Activated CD4-positive, alpha-beta T cell treated with anti-CD3 and anti-CD28 coated beads for 36 hours (primary cell): Measurements from ENCODE around the gene HORMAD2. TPM values are rescaled to one million over a fixed set of nuclear protein-coding genes. Genes with fewer than 3 reads are reported as not detected.

Experiments
- ATAC-seq: fragments of 200-7000 bp; cut with Tn5 transposase; one replicate; pipeline ENCODE4 v1.10.0; 2021; ENCODE audit warnings: mild to moderate bottlenecking, moderate library complexity
- CTCF ChIA-PET: fragments of 350-600 bp; sonication (Branson Sonifier 250); formaldehyde crosslinking; loops from one replicate; lab custom pipeline; 2021; ENCODE audit warnings: antibody characterized with exemption; lab: Charles Lee
- POLR2A ChIA-PET: fragments of 350-600 bp; sonication (Branson Sonifier 250); formaldehyde crosslinking; loops from one replicate; lab custom pipeline; 2021; ENCODE audit warnings: antibody characterized with exemption, inconsistent platforms; lab: Charles Lee
- DNase-seq: peaks from one replicate; pipeline ENCODE4 v3.0.0-alpha.2; 2020
- H3K27ac Mint-ChIP-seq: one replicate; pipeline ENCODE4 v1.8.0; 2021; ENCODE audit warnings: mixed read lengths
- H3K27me3 Mint-ChIP-seq: one replicate; pipeline ENCODE4 v1.8.0; 2021; ENCODE audit warnings: mixed read lengths
- H3K36me3 Mint-ChIP-seq: one replicate; pipeline ENCODE4 v1.8.0; 2021; ENCODE audit warnings: low read depth, mixed read lengths
- H3K4me1 Mint-ChIP-seq: one replicate; pipeline ENCODE4 v1.8.0; 2021; ENCODE audit warnings: mixed read lengths
- H3K4me3 Mint-ChIP-seq: one replicate; pipeline ENCODE4 v1.8.0; 2021; ENCODE audit warnings: mild to moderate bottlenecking, moderate library complexity, mixed read lengths
- H3K9me3 Mint-ChIP-seq: one replicate; pipeline ENCODE4 v1.8.0; 2021; ENCODE audit warnings: low read depth, mixed read lengths
- intact Hi-C, 2 experiments: fragments of 100-400 bp; cut with DNase I in 1 of 2; cut with micrococcal nuclease in 1 of 2; formaldehyde crosslinking; loops; one replicate each; pipeline versions ENCODE4 v1.14.2 to v1.15.1; 2022 to 2024; cut with DNase I, micrococcal nuclease
- total RNA-seq, 2 experiments: library from RNA; stranded (reverse); gene quantifications; one replicate each; pipeline ENCODE4 v1.2.3, GENCODE V29; 2021

The HORMAD2 gene
- total RNA-seq, 2 experiments from 2014 or later, result not detected

GRCh38 chr22:30182350-30182745 lies 102.1 kb downstream of the HORMAD2 start:
- Mint-ChIP-seq H3K9me3 (no peaks in the 10 kb centered on the region), H3K36me3 (no peaks in the 10 kb centered on the region), H3K4me1 (peaks cover 91% of the 10 kb centered on the region), H3K27me3 (no peaks in the 10 kb centered on the region), H3K27ac (no peak overlapping the region), H3K4me3 (no peak overlapping the region)
- ATAC-seq (no peak), DNase-seq (no peak)
- ChIA-PET CTCF (interaction anchor here (0.5 to 2.5 kb wide), 8 partner anchors 8 to 592 kb away, joined by 3 to 11 read pairs (median 4); no protein-coding TSS in a partner anchor), POLR2A (no interaction called here)
- intact Hi-C loops, result loop anchor here in 1 of 2 experiments (2.0 kb wide), 1 partner anchor 14 kb away; no protein-coding TSS in a partner anchor

GRCh38 chr22:30182815-30183214 lies 102.6 kb downstream of the HORMAD2 start:
- CTCF ChIA-PET, result interaction anchor here (0.6 to 2.5 kb wide), 7 partner anchors 11 to 106 kb away, joined by 3 to 11 read pairs (median 4); no protein-coding TSS in a partner anchor
- ATAC-seq (no peak), DNase-seq (no peak)
- H3K9me3 Mint-ChIP-seq, result no peaks in the 10 kb centered on the region
- H3K4me1 Mint-ChIP-seq, result peaks cover 91% of the 10 kb centered on the region
- no peak overlapping the region for H3K4me3 Mint-ChIP-seq
- no peaks in the 10 kb centered on the region for H3K27me3 Mint-ChIP-seq
- H3K27ac Mint-ChIP-seq, result peak overlapping the region; percentile 84
- no peaks in the 10 kb centered on the region for H3K36me3 Mint-ChIP-seq
- POLR2A ChIA-PET, result no interaction called here
- intact Hi-C loops, result loop anchor here in 1 of 2 experiments (2.0 kb wide), 1 partner anchor 14 kb away; no protein-coding TSS in a partner anchor

DNA sequence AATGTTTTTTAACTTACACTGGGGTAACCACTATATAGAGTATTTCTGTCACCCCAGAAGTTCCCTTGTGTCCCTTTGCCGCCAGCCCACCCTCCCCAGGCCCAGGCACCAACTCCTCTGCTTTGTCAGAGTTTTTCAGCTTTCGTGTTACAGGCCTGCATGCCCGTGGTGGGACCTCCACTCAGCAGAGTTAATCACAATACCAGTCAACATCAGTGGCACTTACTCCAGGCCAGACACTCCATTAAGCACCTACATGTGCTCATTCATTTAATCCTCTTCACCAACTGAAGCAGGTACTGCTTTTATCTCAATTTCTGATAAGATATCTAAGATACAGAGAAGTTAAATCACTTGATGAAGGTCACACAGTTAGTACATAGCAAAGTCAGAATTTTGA lies 103.0 kb downstream of the HORMAD2 start:
- H3K9me3 Mint-ChIP-seq, result no peaks in the 10 kb centered on the region
- intact Hi-C loops, result loop anchor here in 1 of 2 experiments (2.0 kb wide), 1 partner anchor 14 kb away; no protein-coding TSS in a partner anchor
- no peaks in the 10 kb centered on the region for H3K36me3 Mint-ChIP-seq
- H3K27ac Mint-ChIP-seq, result peak overlapping the region; percentile 84
- DNase-seq, result no peak
- H3K4me3 Mint-ChIP-seq, result peak overlapping the region; percentile 8
- ChIA-PET POLR2A (no interaction called here), CTCF (interaction anchor here (0.6 to 1.2 kb wide), 3 partner anchors 11 to 93 kb away, joined by 3 to 4 read pairs (median 3); no protein-coding TSS in a partner anchor)
- H3K4me1 Mint-ChIP-seq, result peaks cover 89% of the 10 kb centered on the region
- ATAC-seq, result no peak
- no peaks in the 10 kb centered on the region for H3K27me3 Mint-ChIP-seq

- ATAC-seq (peak; percentile 57), DNase-seq (no peak)
- Mint-ChIP-seq H3K36me3 (no peaks in the 10 kb centered on the region), H3K4me3 (peak overlapping the region; percentile 8), H3K9me3 (no peaks in the 10 kb centered on the region), H3K27me3 (no peaks in the 10 kb centered on the region), H3K27ac (peak overlapping the region; percentile 84), H3K4me1 (peaks cover 89% of the 10 kb centered on the region)
- ChIA-PET CTCF (interaction anchor here (0.6 to 1.2 kb wide), 3 partner anchors 12 to 76 kb away, joined by 3 to 4 read pairs (median 3); no protein-coding TSS in a partner anchor), POLR2A (interaction anchor here (0.6 kb wide), 2 partner anchors 16 to 185 kb away, joined by 4 read pairs; no protein-coding TSS in a partner anchor)
- intact Hi-C loops, result loop anchor here (1.0 to 2.0 kb wide), 3 partner anchors 13 to 63 kb away; partner anchors contain the start of gene LIF (in 1 of the 2)
These were observed 103.6 kb downstream of the HORMAD2 start for GRCh38 chr22:30183861-30184278.

GRCh38 chr22:30185129-30185528 lies 104.9 kb downstream of the HORMAD2 start:
- intact Hi-C loops, result loop anchor here (1.0 to 2.0 kb wide), 2 partner anchors 18 to 62 kb away; partner anchors contain the start of gene LIF (in 1 of the 2)
- H3K27ac Mint-ChIP-seq, result peak overlapping the region; percentile 84
- ChIA-PET CTCF (interaction anchor here (0.7 to 2.0 kb wide), 7 partner anchors 10 to 84 kb away, joined by 3 to 8 read pairs (median 4); no protein-coding TSS in a partner anchor), POLR2A (interaction anchor here (1.2 to 1.3 kb wide), 2 partner anchors 11 to 27 kb away, joined by 5 to 8 read pairs; no protein-coding TSS in a partner anchor)
- no peaks in the 10 kb centered on the region for H3K36me3 Mint-ChIP-seq
- DNase-seq (peak; percentile 47), ATAC-seq (peak; percentile 51)
- H3K4me3 Mint-ChIP-seq, result no peak overlapping the region
- H3K9me3 Mint-ChIP-seq, result no peaks in the 10 kb centered on the region
- H3K27me3 Mint-ChIP-seq, result no peaks in the 10 kb centered on the region
- peaks cover 84% of the 10 kb centered on the region for H3K4me1 Mint-ChIP-seq

DNA sequence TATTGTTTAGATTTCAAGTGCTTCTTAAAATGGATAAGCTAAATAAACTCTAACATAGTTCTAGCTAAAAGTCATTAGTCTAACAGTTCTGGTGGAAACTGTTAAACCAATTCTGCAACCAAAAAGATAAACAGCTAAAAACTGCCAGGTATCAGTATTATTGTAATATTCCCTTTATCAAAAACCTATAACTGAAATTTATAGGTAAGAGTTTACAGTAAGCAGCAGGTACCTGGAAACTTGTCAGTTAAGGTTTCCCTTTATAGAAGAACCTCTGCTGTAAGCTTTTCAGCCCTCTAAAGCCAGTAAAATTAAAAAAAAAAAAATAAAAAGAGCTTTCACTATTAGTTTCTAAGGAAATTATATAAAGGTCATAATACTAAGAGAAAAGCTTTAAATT lies 105.3 kb downstream of the HORMAD2 start:
- H3K27ac Mint-ChIP-seq, result peak overlapping the region; percentile 84
- H3K4me3 Mint-ChIP-seq, result no peak overlapping the region
- ATAC-seq (no peak), DNase-seq (no peak)
- peaks cover 83% of the 10 kb centered on the region for H3K4me1 Mint-ChIP-seq
- H3K9me3 Mint-ChIP-seq, result no peaks in the 10 kb centered on the region
- no peaks in the 10 kb centered on the region for H3K36me3 Mint-ChIP-seq
- intact Hi-C loops, result loop anchor here (1.0 to 2.0 kb wide), 2 partner anchors 18 to 61 kb away; partner anchors contain the start of gene LIF (in 1 of the 2)
- ChIA-PET CTCF (interaction anchor here (0.6 to 2.0 kb wide), 9 partner anchors 9 to 85 kb away, joined by 3 to 8 read pairs (median 4); no protein-coding TSS in a partner anchor), POLR2A (interaction anchor here (0.5 to 1.3 kb wide), 4 partner anchors 11 to 60 kb away, joined by 3 to 8 read pairs (median 6); no protein-coding TSS in a partner anchor)
- H3K27me3 Mint-ChIP-seq, result no peaks in the 10 kb centered on the region

GRCh38 chr22:30186041-30186440 lies 105.8 kb downstream of the HORMAD2 start:
- H3K4me3 Mint-ChIP-seq, result no peak overlapping the region
- CTCF ChIA-PET, result interaction anchor here (0.6 to 2.0 kb wide), 9 partner anchors 10 to 85 kb away, joined by 3 to 8 read pairs (median 4); no protein-coding TSS in a partner anchor

GRCh38 chr22:30186510-30186909 lies 106.2 kb downstream of the HORMAD2 start:
- CTCF ChIA-PET, result interaction anchor here (0.7 to 2.0 kb wide), 4 partner anchors 10 to 78 kb away, joined by 3 to 8 read pairs (median 6); no protein-coding TSS in a partner anchor
- peaks cover 82% of the 10 kb centered on the region for H3K4me1 Mint-ChIP-seq
- ATAC-seq, result no peak

More at GRCh38 chr22:30186041-30186440, 105.8 kb downstream of the HORMAD2 start:
- H3K4me1 Mint-ChIP-seq, result peaks cover 84% of the 10 kb centered on the region
- H3K9me3 Mint-ChIP-seq, result no peaks in the 10 kb centered on the region
- no peaks in the 10 kb centered on the region for H3K36me3 Mint-ChIP-seq
- intact Hi-C loops, result no loop called here
- POLR2A ChIA-PET, result interaction anchor here (0.5 to 1.3 kb wide), 4 partner anchors 10 to 60 kb away, joined by 3 to 8 read pairs (median 6); no protein-coding TSS in a partner anchor
- peaks cover 2% of the 10 kb centered on the region for H3K27me3 Mint-ChIP-seq
- ATAC-seq (no peak), DNase-seq (no peak)
- peak overlapping the region; percentile 76 for H3K27ac Mint-ChIP-seq

GRCh38 chr22:30187094-30187493 lies 106.8 kb downstream of the HORMAD2 start:
- ChIA-PET CTCF (interaction anchor here (0.7 kb wide), 1 partner anchor 30 kb away, joined by 4 read pairs; no protein-coding TSS in a partner anchor), POLR2A (no interaction called here)
- Mint-ChIP-seq H3K4me1 (peaks cover 80% of the 10 kb centered on the region), H3K36me3 (no peaks in the 10 kb centered on the region), H3K9me3 (no peaks in the 10 kb centered on the region), H3K4me3 (no peak overlapping the region), H3K27me3 (peaks cover 2% of the 10 kb centered on the region), H3K27ac (no peak overlapping the region)
- no peak for ATAC-seq
- intact Hi-C loops, result no loop called here
- no peak for DNase-seq

More at GRCh38 chr22:30186510-30186909, 106.2 kb downstream of the HORMAD2 start:
- peaks cover 2% of the 10 kb centered on the region for H3K27me3 Mint-ChIP-seq
- H3K4me3 Mint-ChIP-seq, result no peak overlapping the region
- peak overlapping the region; percentile 76 for H3K27ac Mint-ChIP-seq
- no peak for DNase-seq
- intact Hi-C loops, result no loop called here
- no peaks in the 10 kb centered on the region for H3K36me3 Mint-ChIP-seq
- no peaks in the 10 kb centered on the region for H3K9me3 Mint-ChIP-seq
- POLR2A ChIA-PET, result no interaction called here

DNA sequence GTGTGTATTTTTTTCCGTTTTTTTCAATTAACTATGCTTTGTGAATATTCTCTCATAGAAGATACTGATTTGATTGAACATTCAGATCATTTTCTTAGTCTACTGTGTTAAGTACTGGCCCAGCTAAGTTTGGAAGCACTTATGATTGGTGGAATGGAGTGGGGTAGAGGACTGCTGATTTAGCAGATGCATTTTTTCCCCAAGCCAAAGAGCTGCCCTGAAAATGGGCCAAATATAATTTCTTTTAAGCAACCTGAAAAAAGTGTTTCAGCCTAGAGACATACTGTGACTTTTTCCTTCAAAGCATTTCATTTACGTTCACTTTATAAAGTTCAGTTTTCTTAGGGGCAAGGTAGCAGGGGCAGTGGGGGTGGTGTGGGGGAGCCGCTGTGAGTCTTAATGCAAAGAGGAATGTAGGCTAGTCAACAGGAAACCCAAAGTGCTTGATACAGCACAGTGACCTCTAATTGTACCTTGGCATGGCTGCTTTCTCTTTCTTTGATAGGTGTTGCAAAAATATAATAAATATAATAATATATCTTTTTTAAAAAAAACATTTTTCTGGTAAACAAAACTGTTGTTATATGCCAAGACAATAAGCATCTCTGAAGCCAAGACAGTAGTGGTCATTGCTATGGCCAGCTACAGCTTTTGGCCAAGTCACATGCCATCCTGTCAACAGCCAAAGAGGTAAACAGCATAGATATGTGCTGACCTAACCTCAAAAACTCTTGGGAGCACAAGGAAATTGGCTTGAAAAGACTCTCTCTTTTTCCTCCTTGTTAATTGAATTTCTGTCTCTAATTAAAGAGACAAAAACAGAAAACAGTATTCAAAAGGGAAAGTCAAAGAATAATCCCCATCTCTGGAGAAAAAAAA lies 107.5 kb downstream of the HORMAD2 start:
- peak overlapping the region; percentile 53 for H3K27ac Mint-ChIP-seq
- ATAC-seq (no peak), DNase-seq (no peak)
- CTCF ChIA-PET, result interaction anchor here (0.7 to 1.2 kb wide), 2 partner anchors 9 to 30 kb away, joined by 3 to 4 read pairs; no protein-coding TSS in a partner anchor
- H3K36me3 Mint-ChIP-seq, result no peaks in the 10 kb centered on the region
- no peak overlapping the region for H3K4me3 Mint-ChIP-seq
- intact Hi-C loops, result no loop called here
- POLR2A ChIA-PET, result no interaction called here
- H3K27me3 Mint-ChIP-seq, result peaks cover 2% of the 10 kb centered on the region
- no peaks in the 10 kb centered on the region for H3K9me3 Mint-ChIP-seq
- H3K4me1 Mint-ChIP-seq, result peaks cover 83% of the 10 kb centered on the region
